ENCODE results near the gene JCAD.

DNA sequence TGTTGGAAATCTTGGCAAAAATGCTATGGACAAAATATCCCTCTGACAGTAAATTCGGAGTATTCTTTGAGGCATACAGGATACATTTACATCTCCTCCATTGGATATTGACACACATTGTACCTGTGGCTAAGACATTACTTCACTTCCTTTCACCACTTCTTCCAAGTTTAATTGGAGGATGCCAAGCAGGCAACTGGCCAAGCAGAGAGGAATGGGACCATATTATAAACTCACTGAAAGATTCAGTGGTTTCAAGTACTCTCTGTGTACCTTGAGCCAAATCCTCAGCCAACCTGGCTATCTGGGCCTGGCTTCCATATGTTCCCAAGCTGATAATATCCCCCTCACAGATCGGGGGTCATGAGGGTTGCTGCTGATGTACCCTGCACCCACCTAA, 14.7 kb upstream of the JCAD start:
- TF ChIP-seq, protein P1, sequence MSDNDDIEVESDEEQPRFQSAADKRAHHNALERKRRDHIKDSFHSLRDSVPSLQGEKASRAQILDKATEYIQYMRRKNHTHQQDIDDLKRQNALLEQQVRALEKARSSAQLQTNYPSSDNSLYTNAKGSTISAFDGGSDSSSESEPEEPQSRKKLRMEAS (IDR thresholded peaks at IDR 0.05) = no peak
- TF ChIP-seq TBP (IDR thresholded peaks at IDR 0.05; ENCODE audit: low read depth, low read length) (no peak), JUN (IDR thresholded peaks at IDR 0.05; ENCODE audit: low read depth, low read length) (no peak), RNF2 (IDR thresholded peaks at IDR 0.05; ENCODE audit: borderline replicate concordance, low read depth, low read length, missing control alignments, poor library complexity, severe bottlenecking) (no peak), EP300 (IDR thresholded peaks at IDR 0.05; ENCODE audit: borderline replicate concordance in 1 of 2, low read depth in 2 of 2, low read length in 2 of 2) (no peak), SRF (IDR thresholded peaks at IDR 0.05; ENCODE audit: low read depth, low read length) (no peak), RFX5 (IDR thresholded peaks at IDR 0.05; ENCODE audit: borderline replicate concordance, low read depth, low read length) (no peak), POLR2A (IDR thresholded peaks at IDR 0.05; ENCODE audit: control extremely low read depth in 1 of 2, low read depth in 2 of 2, low read length in 2 of 2) (no peak)
- TF ChIP-seq, protein P2, sequence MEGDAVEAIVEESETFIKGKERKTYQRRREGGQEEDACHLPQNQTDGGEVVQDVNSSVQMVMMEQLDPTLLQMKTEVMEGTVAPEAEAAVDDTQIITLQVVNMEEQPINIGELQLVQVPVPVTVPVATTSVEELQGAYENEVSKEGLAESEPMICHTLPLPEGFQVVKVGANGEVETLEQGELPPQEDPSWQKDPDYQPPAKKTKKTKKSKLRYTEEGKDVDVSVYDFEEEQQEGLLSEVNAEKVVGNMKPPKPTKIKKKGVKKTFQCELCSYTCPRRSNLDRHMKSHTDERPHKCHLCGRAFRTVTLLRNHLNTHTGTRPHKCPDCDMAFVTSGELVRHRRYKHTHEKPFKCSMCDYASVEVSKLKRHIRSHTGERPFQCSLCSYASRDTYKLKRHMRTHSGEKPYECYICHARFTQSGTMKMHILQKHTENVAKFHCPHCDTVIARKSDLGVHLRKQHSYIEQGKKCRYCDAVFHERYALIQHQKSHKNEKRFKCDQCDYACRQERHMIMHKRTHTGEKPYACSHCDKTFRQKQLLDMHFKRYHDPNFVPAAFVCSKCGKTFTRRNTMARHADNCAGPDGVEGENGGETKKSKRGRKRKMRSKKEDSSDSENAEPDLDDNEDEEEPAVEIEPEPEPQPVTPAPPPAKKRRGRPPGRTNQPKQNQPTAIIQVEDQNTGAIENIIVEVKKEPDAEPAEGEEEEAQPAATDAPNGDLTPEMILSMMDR (IDR thresholded peaks at IDR 0.05; ENCODE audit: control extremely low read depth in 1 of 3, insufficient read depth in 1 of 3, low read depth in 1 of 3, low read length in 3 of 3) = no peak
